Vagina (tissue), 2 donors: Measurements from ENCODE around the gene TGFB1I1. TPM values are rescaled to one million over a fixed set of nuclear protein-coding genes. Genes with fewer than 3 reads are reported as not detected.

ENCODE experiments used
- DNase-seq, 2 donors: peaks; one replicate each; pipeline ENCODE4 v3.0.0-alpha.2; 2017; ENCODE audit errors: extremely low spot score in 2 of 2
- H3K27ac ChIP-seq: fragments of 200-600 bp; sonication (generic); one replicate; pipeline ENCODE4 v1.5.1; 2019
- H3K27me3 ChIP-seq: fragments of 200-600 bp; sonication (generic); one replicate; pipeline ENCODE4 v1.5.1; 2019
- H3K36me3 ChIP-seq, 2 donors: fragments of 200-600 bp; sonication (generic); one replicate each; pipeline ENCODE4 v1.5.1; 2017 to 2019
- H3K4me1 ChIP-seq: fragments of 200-600 bp; sonication (generic); one replicate; pipeline ENCODE4 v1.5.1; 2019
- H3K4me3 ChIP-seq, 2 donors: fragments of 200-600 bp; sonication (generic); 1 replicate in 1 of 2; 2 replicates in 1 of 2; pipeline ENCODE4 v1.5.1; 2016 to 2019
- H3K9me3 ChIP-seq: fragments of 200-600 bp; sonication (generic); one replicate; pipeline ENCODE4 v1.5.1; 2019
- POLR2A ChIP-seq, 2 donors: fragments of 450-650 bp; IDR thresholded peaks; one replicate each; pipeline ENCODE4 v1.6.1; 2017; ENCODE audit warnings: antibody characterized with exemption in 2 of 2, mild to moderate bottlenecking in 2 of 2, moderate library complexity in 2 of 2
- POLR2AphosphoS5 ChIP-seq, 2 donors: sonication (generic); formaldehyde crosslinking; IDR thresholded peaks; one replicate each; pipeline ENCODE4 v1.9.0; 2017; ENCODE audit warnings: antibody characterized with exemption in 2 of 2, mild to moderate bottlenecking in 2 of 2, low read depth in 1 of 2; ENCODE audit not compliant: insufficient read depth in 1 of 2
- intact Hi-C: fragments of 100-400 bp; cut with DNase I; formaldehyde crosslinking; loops from one replicate; pipeline ENCODE4 v1.15.1; 2023
- total RNA-seq: library from RNA; depleted of rRNA; stranded (reverse); fragments of >200 nt; gene quantifications from one replicate; pipeline ENCODE4 v1.2.3, GENCODE V29; 2016
- TF ChIP-seq, protein P1 (sequence below), 3 experiments: fragments of 450-650 bp in 2 of 3; fragments of 200-600 bp in 1 of 3; sonication (generic) in 1 of 3; IDR thresholded peaks; one replicate each; pipeline ENCODE4 v1.5.1; 2017 to 2019; ENCODE audit warnings: antibody characterized with exemption in 3 of 3, mild to moderate bottlenecking in 2 of 3, moderate library complexity in 2 of 3

Gene TGFB1I1
- total RNA-seq, 1 donor from 2014 or later: 114 TPM

DNA sequence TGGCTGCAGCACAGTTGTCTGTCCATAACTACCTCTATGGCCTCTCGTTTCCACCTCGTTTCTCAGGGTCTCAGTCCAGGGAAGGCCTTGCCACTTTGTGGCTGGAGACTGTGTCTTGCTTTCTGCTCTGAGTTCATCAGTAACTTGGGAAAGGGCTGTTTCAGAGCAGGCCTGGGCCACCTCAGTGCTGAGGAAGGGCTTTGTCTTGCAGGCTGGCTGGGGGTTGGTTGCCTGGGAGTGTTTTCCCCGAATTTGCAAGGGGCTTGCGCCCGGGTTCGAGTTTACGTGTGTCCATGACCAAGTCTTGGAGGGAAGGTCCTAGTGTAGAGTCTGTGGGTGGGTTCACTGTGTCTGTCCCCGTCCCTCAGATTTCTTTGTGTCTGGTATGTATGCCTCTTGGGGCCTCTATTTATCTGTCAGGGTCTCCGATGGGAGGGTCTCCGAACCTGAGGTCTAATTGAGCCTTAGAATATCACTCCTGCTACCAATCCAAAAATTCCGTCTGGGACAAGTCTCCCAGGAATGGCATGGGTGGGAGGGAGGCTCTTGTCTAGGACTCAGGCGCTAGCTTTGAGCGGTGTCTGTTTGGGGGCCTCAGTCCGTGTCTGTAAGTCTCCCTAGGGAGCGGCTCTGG, 594 bp upstream of the TGFB1I1 start:
- Histone ChIP-seq H3K27me3 (no peaks in the 10 kb centered on the region), H3K4me3 (peak overlapping the region; percentile 72 to 76), H3K9me3 (no peaks in the 10 kb centered on the region), H3K4me1 (peaks cover 33% of the 10 kb centered on the region), H3K36me3 (peaks cover 0 to 40% of the 10 kb centered on the region in 2 donors), H3K27ac (peak overlapping the region; percentile 96)
- intact Hi-C loops: loop anchor here (5.0 kb wide), 1 partner anchor 36 kb away; the partner anchor contains the start of gene RUSF1
- DNase-seq: no peak
- TF ChIP-seq POLR2A (IDR thresholded peaks at IDR 0.05): no peak
- no peak for TF ChIP-seq POLR2AphosphoS5 (IDR thresholded peaks at IDR 0.05; ENCODE audit: insufficient read depth in 1 of 2, low read depth in 1 of 2)
- TF ChIP-seq, protein P1, sequence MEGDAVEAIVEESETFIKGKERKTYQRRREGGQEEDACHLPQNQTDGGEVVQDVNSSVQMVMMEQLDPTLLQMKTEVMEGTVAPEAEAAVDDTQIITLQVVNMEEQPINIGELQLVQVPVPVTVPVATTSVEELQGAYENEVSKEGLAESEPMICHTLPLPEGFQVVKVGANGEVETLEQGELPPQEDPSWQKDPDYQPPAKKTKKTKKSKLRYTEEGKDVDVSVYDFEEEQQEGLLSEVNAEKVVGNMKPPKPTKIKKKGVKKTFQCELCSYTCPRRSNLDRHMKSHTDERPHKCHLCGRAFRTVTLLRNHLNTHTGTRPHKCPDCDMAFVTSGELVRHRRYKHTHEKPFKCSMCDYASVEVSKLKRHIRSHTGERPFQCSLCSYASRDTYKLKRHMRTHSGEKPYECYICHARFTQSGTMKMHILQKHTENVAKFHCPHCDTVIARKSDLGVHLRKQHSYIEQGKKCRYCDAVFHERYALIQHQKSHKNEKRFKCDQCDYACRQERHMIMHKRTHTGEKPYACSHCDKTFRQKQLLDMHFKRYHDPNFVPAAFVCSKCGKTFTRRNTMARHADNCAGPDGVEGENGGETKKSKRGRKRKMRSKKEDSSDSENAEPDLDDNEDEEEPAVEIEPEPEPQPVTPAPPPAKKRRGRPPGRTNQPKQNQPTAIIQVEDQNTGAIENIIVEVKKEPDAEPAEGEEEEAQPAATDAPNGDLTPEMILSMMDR (IDR thresholded peaks at IDR 0.05): no peak

DNA sequence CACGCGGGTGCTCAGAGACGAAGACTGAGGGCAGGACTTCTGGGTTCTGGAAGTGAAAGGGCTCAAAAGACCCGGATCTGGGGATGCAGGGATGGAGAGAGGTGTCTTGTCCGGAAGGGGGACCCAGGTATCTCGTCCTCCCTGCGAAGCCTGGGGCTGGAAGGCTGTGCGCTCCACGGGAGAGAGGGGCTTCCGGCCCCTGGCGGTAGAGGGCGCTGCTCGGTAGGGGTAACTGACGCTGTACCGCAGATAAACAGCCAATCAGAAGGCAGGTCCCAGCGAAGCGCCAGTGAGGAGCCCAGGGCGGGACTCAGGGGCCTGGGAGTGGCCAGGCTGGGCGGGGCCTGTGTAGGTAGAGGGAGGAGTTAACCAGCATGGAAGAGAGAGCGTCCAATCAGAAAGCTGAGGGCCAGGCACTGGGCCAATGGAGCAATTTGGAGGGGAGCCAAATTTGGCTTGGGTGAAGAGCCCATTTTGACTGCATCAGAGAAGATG, 804 bp downstream of the TGFB1I1 start:
- intact Hi-C loops: loop anchor here (5.0 kb wide), 1 partner anchor 35 kb away; the partner anchor contains the start of gene RUSF1
- Histone ChIP-seq H3K4me1 (peaks cover 36% of the 10 kb centered on the region), H3K9me3 (no peaks in the 10 kb centered on the region), H3K27ac (peak overlapping the region; percentile 96), H3K36me3 (peaks cover 0 to 43% of the 10 kb centered on the region in 2 donors), H3K27me3 (no peaks in the 10 kb centered on the region), H3K4me3 (peak overlapping the region; percentile 72 to 76)
- DNase-seq: no peak
- TF ChIP-seq POLR2AphosphoS5 (IDR thresholded peaks at IDR 0.05; ENCODE audit: insufficient read depth in 1 of 2, low read depth in 1 of 2) (peak in 1 of 2 donors; percentile 68), POLR2A (IDR thresholded peaks at IDR 0.05) (no peak)
- TF ChIP-seq, protein P1 (IDR thresholded peaks at IDR 0.05): peak; percentile 47 to 56 (median 49)

DNA sequence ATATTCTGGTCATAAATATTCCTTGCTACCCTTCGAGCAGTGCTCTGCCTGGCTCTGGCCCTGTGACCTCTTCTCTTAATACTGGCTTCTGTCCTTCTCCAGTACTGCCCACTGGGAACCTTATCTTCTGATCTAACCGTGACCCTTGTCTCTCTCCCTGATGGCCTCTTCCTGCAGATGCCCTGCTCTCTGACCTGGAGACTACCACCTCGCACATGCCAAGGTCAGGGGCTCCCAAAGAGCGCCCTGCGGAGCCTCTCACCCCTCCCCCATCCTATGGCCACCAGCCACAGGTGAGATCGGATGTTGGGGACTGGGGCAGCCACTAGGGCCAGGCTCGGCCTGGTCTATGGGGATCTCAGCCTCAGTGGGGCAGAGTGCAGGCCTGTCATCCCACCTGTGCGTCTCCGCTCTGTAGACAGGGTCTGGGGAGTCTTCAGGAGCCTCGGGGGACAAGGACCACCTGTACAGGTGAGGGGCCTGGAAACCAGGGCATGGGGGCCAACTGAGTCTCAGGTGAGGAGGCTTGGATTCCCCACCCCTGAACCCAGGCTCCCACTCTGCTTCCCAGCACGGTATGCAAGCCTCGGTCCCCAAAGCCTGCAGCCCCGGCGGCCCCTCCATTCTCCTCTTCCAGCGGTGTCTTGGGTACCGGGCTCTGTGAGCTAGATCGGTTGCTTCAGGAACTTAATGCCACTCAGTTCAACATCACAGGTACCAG, 1.5 kb downstream of the TGFB1I1 start:
- no peaks in the 10 kb centered on the region for H3K27me3 ChIP-seq
- peak overlapping the region; percentile 72 to 76 for H3K4me3 ChIP-seq
- H3K27ac ChIP-seq: peak overlapping the region; percentile 96
- intact Hi-C loops: loop anchor here (5.0 kb wide), 1 partner anchor 34 kb away; the partner anchor contains the start of gene RUSF1
- peaks cover 0 to 46% of the 10 kb centered on the region in 2 donors for H3K36me3 ChIP-seq
- H3K9me3 ChIP-seq: no peaks in the 10 kb centered on the region
- H3K4me1 ChIP-seq: peaks cover 36% of the 10 kb centered on the region
- no peak for DNase-seq
- TF ChIP-seq POLR2AphosphoS5 (IDR thresholded peaks at IDR 0.05; ENCODE audit: insufficient read depth in 1 of 2, low read depth in 1 of 2) (no peak), POLR2A (IDR thresholded peaks at IDR 0.05) (no peak)
- TF ChIP-seq, protein P1 (IDR thresholded peaks at IDR 0.05): no peak

DNA sequence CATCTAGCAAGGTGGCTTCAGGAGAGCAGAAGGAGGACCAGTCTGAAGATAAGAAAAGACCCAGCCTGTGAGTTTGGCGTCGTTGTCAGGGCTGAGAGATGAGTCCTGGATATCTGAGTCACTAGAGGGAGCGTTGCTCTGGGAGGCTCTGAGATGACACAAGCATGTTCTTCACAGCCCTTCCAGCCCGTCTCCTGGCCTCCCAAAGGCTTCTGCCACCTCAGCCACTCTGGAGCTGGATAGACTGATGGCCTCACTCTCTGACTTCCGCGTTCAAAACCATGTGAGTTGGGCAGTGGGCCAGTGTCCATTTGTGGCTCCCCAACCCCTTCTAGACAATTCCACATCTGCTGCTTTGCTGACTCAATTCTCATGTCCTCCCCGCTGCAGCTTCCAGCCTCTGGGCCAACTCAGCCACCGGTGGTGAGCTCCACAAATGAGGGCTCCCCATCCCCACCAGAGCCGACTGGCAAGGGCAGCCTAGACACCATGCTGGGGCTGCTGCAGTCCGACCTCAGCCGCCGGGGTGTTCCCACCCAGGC, 2.3 kb downstream of the TGFB1I1 start:
- Histone ChIP-seq H3K27ac (no peak overlapping the region), H3K36me3 (peaks cover 0 to 46% of the 10 kb centered on the region in 2 donors), H3K4me1 (peaks cover 36% of the 10 kb centered on the region)

More for the DNA sequence above, 2.3 kb downstream of the TGFB1I1 start:
- H3K4me3 ChIP-seq: no peak overlapping the region
- intact Hi-C loops: loop anchor here (5.0 kb wide), 1 partner anchor 33 kb away; the partner anchor contains the start of gene RUSF1
- no peak for DNase-seq
- TF ChIP-seq POLR2AphosphoS5 (IDR thresholded peaks at IDR 0.05; ENCODE audit: insufficient read depth in 1 of 2, low read depth in 1 of 2) (peak in 1 of 2 donors; percentile 11), POLR2A (IDR thresholded peaks at IDR 0.05) (no peak)
- TF ChIP-seq, protein P1 (IDR thresholded peaks at IDR 0.05): no peak
- no peaks in the 10 kb centered on the region for H3K9me3 ChIP-seq
- no peaks in the 10 kb centered on the region for H3K27me3 ChIP-seq
